Epithelial cell of proximal tubule (primary cell): Measurements from ENCODE around the gene CLCNKA. TPM values are rescaled to one million over a fixed set of nuclear protein-coding genes. Genes with fewer than 3 reads are reported as not detected.

Experiments
- DNase-seq: peaks from one replicate; pipeline ENCODE4 v3.0.0-alpha.2; 2011; ENCODE audit warnings: low read depth
- H3K4me3 ChIP-seq: 2 replicates; pipeline ENCODE4 v1.5.1; 2011; ENCODE audit warnings: low read depth, mild to moderate bottlenecking, low read length
- CTCF ChIP-seq: conservative IDR thresholded peaks from 2 replicates; pipeline ENCODE4 v1.5.1; 2012; ENCODE audit warnings: low read depth, mild to moderate bottlenecking, low read length
- total RNA-seq: library from RNA; depleted of rRNA; stranded (reverse); fragments of >200 nt; gene quantifications from 2 replicates; pipeline ENCODE4 v1.2.3, GENCODE V29; 2015

The CLCNKA gene
- total RNA-seq, 1 donor from 2014 or later = not detected

GRCh38 chr1:16067933-16068332, 46.1 kb downstream of the CLCNKA start:
- no peak overlapping the region for H3K4me3 ChIP-seq
- no peak for TF ChIP-seq CTCF
- no peak for DNase-seq

- no peak overlapping the region for H3K4me3 ChIP-seq
- no peak for TF ChIP-seq CTCF
- DNase-seq = no peak
These were observed 46.8 kb downstream of the CLCNKA start for GRCh38 chr1:16068356-16069270.

- TF ChIP-seq CTCF = no peak
These were observed 49.0 kb downstream of the CLCNKA start for GRCh38 chr1:16070640-16071355.

GRCh38 chr1:16071614-16072013, 49.8 kb downstream of the CLCNKA start:
- no peak for DNase-seq
- no peak for TF ChIP-seq CTCF

More at GRCh38 chr1:16070640-16071355, 49.0 kb downstream of the CLCNKA start:
- no peak for DNase-seq
- no peak overlapping the region for H3K4me3 ChIP-seq

GRCh38 chr1:16072095-16072494, 50.3 kb downstream of the CLCNKA start:
- H3K4me3 ChIP-seq = no peak overlapping the region
- TF ChIP-seq CTCF = no peak
- no peak for DNase-seq

More at GRCh38 chr1:16071614-16072013, 49.8 kb downstream of the CLCNKA start:
- no peak overlapping the region for H3K4me3 ChIP-seq

GRCh38 chr1:16072616-16073484, 51.0 kb downstream of the CLCNKA start:
- DNase-seq = no peak
- TF ChIP-seq CTCF = peak; percentile 29
- H3K4me3 ChIP-seq = peak overlapping the region; percentile 59
